ENCODE results near the gene RPL36.
"Not testable (repeated sequence)": the region's sequence is repeated elsewhere in the genome, so short reads cannot be mapped to it uniquely, and the experiment has no call there.

Gene RPL36

GRCh38 chr19:5691822-5692722 is 2.0 kb downstream of the RPL36 start:
- no peak for DNase-seq

- no peak for DNase-seq
These were observed 2.7 kb downstream of the RPL36 start for GRCh38 chr19:5692723-5693194.

- DNase-seq = no peak
These were observed 3.4 kb downstream of the RPL36 start for GRCh38 chr19:5693195-5694166.

- no peak for DNase-seq
These were observed 4.3 kb downstream of the RPL36 start for GRCh38 chr19:5694167-5694955.

- DNase-seq = no peak
These were observed 5.0 kb downstream of the RPL36 start for GRCh38 chr19:5694956-5695648.

GRCh38 chr19:5695649-5696195 is 5.6 kb downstream of the RPL36 start:
- no peak for DNase-seq

- no peak for DNase-seq
These were observed 6.3 kb downstream of the RPL36 start for GRCh38 chr19:5696196-5697021.

- DNase-seq = no peak
These were observed 7.2 kb downstream of the RPL36 start for GRCh38 chr19:5697022-5697889.

- DNase-seq = no peak
These were observed 8.0 kb downstream of the RPL36 start for GRCh38 chr19:5697890-5698634.

- no peak for DNase-seq
These were observed 8.7 kb downstream of the RPL36 start for GRCh38 chr19:5698635-5699422.

GRCh38 chr19:5700455-5701092 is 10.5 kb downstream of the RPL36 start:
- DNase-seq = no peak

- DNase-seq = not testable (repeated sequence)
These were observed 11.9 kb downstream of the RPL36 start for GRCh38 chr19:5702053-5702410.

- DNase-seq = no peak
These were observed 14.0 kb downstream of the RPL36 start for GRCh38 chr19:5703819-5704818.

GRCh38 chr19:5705552-5705951 is 15.5 kb downstream of the RPL36 start:
- DNase-seq = no peak

- no peak for DNase-seq
These were observed 16.9 kb downstream of the RPL36 start for GRCh38 chr19:5706876-5707573.

All from NCI-H510A treated with DMSO at 0.1 percent for 48 hours (cell line).